Measurements from ENCODE around the gene FGA.

FGA gene

GRCh38 chr4:154573190-154573870, 17.2 kb downstream of the FGA start:
- in situ Hi-C loops (cut with MboI; ENCODE audit: low pct_unique_long_range_greater_than_20kb, low sequenced_read_pairs, unreplicated experiment), result no loop called here
- no peak for DNase-seq (ENCODE audit: low spot score)
- TF ChIP-seq CTCF (IDR thresholded peaks at IDR 0.05; ENCODE audit: extremely low read depth, insufficient read depth, missing control alignments), result no peak

DNA sequence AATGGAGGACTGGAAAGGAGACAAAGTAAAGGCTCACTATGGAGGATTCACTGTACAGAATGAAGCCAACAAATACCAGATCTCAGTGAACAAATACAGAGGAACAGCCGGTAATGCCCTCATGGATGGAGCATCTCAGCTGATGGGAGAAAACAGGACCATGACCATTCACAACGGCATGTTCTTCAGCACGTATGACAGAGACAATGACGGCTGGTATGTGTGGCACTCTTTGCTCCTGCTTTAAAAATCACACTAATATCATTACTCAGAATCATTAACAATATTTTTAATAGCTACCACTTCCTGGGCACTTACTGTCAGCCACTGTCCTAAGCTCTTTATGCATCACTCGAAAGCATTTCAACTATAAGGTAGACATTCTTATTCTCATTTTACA, 21.0 kb downstream of the FGA start:
- no peak for DNase-seq (ENCODE audit: low spot score)
- in situ Hi-C loops (cut with MboI; ENCODE audit: low pct_unique_long_range_greater_than_20kb, low sequenced_read_pairs, unreplicated experiment), result no loop called here
- no peak for TF ChIP-seq CTCF (IDR thresholded peaks at IDR 0.05; ENCODE audit: extremely low read depth, insufficient read depth, missing control alignments)

- in situ Hi-C loops (cut with MboI; ENCODE audit: low pct_unique_long_range_greater_than_20kb, low sequenced_read_pairs, unreplicated experiment), result no loop called here
- DNase-seq (ENCODE audit: low spot score), result no peak
- no peak for TF ChIP-seq CTCF (IDR thresholded peaks at IDR 0.05; ENCODE audit: extremely low read depth, insufficient read depth, missing control alignments)
Measured at GRCh38 chr4:154569028-154569427, 21.5 kb downstream of the FGA start.

DNA sequence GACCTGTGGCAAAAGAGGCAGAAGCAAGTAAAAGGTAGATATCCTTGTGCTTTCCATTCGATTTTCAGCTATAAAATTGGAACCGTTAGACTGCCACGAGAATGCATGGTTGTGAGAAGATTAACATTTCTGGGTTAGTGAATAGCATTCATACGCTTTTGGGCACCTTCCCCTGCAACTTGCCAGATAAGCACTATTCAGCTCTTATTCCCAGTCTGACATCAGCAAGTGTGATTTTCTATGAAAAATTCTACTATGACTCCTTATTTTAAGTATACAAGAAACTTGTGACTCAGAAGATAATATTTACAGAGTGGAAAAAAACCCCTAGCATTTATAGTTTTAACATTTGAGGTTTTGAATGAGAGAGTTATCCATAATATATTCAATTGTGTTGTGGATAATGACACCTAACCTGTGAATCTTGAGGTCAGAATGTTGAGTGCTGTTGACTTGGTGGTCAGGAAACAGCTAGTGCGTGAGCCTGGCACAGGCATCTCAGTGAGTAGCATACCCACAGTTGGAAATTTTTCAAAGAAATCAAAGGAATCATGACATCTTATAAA, 23.8 kb downstream of the FGA start:
- no peak for DNase-seq (ENCODE audit: low spot score)
- in situ Hi-C loops (cut with MboI; ENCODE audit: low pct_unique_long_range_greater_than_20kb, low sequenced_read_pairs, unreplicated experiment), result no loop called here
- TF ChIP-seq CTCF (IDR thresholded peaks at IDR 0.05; ENCODE audit: extremely low read depth, insufficient read depth, missing control alignments), result no peak

- TF ChIP-seq CTCF (IDR thresholded peaks at IDR 0.05; ENCODE audit: extremely low read depth, insufficient read depth, missing control alignments), result no peak
- in situ Hi-C loops (cut with MboI; ENCODE audit: low pct_unique_long_range_greater_than_20kb, low sequenced_read_pairs, unreplicated experiment), result no loop called here
- no peak for DNase-seq (ENCODE audit: low spot score)
Measured at GRCh38 chr4:154565704-154566103, 24.8 kb downstream of the FGA start.

- in situ Hi-C loops (cut with MboI; ENCODE audit: low pct_unique_long_range_greater_than_20kb, low sequenced_read_pairs, unreplicated experiment), result no loop called here
- DNase-seq (ENCODE audit: low spot score), result no peak
- no peak for TF ChIP-seq CTCF (IDR thresholded peaks at IDR 0.05; ENCODE audit: extremely low read depth, insufficient read depth, missing control alignments)
Measured at GRCh38 chr4:154564311-154564710, 26.2 kb downstream of the FGA start.

Data from GM13977 (cell line).